HG02840 (cell line): Measurements from ENCODE around the gene LILRB2.
"Not testable (repeated sequence)": the region's sequence is repeated elsewhere in the genome, so short reads cannot be mapped to it uniquely, and the experiment has no call there.

Experiments used
- ATAC-seq: cut with Tn5 transposase; IDR thresholded peaks from one replicate; pipeline ENCODE4 v1.9.1; 2021; ENCODE audit warnings: mild to moderate bottlenecking, moderate library complexity, moderate number of reproducible peaks; ENCODE audit not compliant: unreplicated experiment, low FRiP score

LILRB2 gene

DNA sequence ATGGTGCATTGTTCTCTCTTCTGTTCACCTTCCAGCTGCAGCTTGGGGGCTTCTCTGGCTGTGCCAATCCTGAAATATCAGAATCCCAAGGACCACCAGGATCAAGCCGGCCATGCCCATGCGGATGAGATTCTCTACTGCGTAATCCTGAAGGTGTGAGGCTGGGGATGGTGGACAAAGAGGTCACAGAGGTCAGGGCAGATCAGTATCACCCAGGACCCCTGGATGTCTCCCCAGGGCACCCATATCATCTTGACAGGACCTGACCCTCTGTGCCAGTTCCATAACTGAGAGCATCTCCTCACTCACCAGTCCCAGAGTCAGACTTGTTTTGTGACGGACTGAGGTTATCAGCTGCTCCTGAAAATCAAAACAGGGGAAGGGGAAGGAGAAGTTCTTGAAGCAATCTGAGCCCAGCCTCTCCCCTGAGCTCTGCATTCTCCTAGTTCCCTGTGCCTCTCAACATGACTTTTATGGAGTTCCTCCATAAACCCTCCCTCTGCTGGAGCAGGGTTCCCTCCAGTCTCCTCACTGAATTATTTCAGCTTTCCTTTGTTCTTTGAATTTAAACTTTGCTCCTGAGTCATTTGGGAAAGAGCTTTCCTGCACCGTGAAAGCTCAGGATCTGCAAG, 26.6 kb upstream of the LILRB2 start:
- ATAC-seq = no peak

DNA sequence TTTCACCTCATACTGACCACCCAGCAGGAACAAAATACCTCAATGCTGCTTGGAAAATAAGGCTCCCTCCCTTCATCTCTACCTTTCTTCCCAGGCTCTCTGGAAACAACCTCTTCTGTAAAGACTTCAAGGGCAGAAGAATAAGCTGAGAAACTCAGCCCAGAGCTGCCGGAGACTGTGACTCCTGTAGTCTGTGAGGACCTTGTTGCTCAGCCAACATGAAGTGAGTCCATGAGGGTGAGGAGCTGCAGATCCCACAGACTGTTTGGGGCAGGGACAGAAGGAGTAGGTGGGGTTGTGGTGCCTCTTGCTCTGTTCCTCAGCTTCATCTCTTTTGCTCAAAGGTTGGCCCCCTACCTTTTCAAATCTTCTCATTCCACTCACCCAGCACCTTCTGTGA, 24.2 kb upstream of the LILRB2 start:
- no peak for ATAC-seq

DNA sequence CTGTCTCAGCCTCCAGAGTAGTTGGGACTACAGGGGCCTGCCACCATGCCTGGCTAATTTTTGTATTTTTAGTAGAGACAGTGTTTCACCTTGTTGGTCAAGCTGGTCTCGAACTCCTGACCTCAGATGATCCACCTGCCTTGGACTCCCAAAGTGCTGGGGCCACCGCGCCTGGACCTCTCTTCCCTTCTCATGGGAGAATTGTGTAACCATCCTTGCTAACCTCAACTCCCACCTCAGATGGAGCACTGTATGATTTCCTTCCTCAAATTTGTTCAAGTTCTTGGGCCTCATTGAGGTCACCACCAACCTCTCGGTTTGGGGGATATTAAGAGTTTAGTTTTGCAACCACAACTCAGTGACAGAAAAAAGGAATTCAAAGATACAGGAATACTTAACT, 21.3 kb upstream of the LILRB2 start:
- no peak for ATAC-seq

DNA sequence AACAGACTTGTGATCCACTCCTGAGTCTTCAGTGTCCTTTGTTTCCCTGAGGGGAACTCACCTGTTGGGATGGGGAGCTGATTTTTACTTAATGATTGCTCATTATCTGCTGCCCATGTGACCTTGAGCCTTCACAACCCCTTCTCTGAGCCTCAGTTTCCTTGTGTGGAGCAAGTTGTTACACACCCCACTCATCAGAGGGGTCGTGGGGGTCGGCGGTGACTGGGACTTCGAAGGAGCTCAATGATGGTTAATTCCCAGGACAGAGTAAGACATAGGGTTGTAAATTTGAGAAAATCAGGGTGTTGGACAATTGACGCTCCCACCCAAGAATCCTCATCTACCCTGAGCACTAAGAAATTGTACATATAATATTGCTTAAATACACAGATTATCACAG, 18.6 kb upstream of the LILRB2 start:
- no peak for ATAC-seq

DNA sequence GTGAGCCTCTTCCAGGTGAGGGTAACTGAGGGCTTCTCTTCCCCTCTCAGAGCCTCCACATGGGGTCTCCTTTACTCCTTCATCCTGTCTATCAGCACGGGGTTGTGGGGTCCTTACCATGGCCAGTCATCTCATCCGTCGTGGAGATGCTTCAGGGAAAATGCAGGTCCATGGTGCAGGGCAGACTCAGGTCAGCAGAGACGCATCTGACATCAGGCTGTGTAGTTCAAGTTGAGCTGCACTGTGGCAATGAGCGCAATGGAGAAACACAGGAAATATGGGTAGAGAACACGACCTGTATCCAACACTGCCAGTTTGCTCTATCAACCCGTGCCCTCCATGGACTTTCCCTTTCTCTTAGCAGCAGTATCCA, 18.2 kb upstream of the LILRB2 start:
- ATAC-seq = no peak

DNA sequence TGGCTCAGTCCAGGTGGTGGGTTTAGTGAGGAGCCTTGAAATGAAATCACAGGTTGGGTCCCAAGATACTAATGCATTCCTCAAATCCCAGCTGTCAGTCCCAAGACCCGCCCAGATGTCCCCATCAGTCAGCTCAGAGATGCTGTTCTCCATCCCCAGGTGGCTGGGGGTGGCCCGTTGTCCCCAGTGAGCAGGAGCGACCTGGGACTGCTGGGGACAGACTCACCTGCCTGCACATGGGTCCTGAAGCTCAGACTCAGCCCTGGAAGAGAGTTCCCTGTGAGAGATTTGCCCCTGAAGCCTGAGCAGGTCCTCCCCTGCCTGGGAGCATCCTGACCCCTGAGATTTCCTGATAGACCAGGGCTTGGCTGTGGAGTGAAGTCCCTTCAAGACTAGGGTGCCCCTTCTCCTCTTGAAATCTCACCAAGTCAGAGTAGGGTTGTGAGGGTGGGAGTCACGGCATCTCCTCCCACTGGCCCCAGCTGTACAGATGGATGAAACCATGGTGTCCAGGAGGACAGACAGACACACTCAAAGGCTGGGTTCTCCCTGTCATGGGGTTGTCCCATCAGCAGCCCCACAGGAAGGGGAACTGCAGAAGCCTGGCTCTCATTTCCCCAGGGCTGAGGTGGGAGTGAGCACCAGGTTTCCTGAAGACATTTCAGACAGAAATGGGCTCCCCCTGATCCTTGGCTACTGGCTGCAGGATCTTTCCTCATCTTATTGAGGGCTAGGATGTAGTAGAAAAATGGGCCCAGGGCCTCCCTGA, 17.6 kb upstream of the LILRB2 start:
- no peak for ATAC-seq

DNA sequence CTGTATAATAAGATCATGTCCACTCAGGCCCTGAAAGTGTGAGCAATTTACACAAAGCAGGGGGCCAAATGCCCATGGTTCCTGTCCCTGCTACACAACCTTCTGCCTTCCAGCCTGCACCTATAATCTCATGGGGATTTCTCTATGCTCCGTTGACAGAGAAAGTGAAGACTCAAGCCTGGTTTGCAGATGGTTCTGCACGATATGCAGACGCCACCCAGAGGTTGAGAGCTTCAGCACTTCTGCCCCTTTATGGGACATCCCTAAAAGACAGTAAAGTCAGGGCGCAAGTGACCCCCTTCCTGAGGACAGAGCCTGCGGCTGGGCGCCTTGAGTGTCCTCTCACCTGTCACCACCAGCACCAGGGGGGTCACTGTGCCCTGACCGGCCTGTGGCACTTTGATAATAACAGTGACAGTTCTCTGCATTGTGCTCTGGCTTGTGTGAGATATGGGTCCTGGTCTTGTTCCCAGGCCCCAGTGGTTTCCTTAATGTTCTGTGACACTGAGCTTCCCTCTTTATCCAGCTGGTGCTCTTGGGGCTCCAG, 16.9 kb upstream of the LILRB2 start:
- no peak for ATAC-seq

DNA sequence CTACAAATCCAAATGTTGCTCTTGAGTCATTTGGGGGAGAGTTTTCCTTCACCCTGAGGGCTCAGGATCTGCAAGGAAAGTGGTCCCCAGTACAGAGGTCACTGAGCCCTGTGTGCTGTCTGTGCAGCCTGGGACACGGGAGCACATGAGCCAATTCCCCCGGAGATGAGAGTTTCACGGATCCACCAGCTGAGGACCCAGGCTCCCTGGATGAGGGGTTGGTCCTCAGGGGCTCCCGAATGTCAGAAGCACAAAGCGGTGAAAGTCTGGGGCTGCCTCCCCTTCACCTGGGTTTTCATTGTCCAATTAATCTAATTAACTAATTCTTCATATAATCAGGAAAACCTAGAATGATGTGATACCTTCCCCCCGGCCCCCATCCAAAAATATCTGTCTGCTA, 13.6 kb upstream of the LILRB2 start:
- no peak for ATAC-seq

DNA sequence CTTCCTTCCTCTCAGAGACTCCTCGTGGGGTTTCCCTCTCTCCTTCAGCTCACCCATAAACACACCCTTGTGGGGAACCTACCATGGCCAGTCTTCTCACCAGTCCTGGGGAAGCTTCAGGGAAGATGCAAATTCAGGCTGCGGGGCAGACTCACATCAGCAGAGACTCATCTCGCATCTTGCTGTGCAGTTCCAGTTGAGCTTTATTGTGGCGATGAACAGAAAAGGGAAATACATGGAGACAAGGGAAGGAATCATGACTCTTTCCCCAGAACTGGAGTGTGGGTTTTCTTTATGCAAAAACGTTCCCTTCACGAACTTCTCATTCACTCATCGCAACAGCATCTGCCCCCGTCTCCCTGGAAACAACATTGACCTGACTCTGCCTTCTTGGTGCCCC, 8.2 kb upstream of the LILRB2 start:
- ATAC-seq = not testable (repeated sequence)

DNA sequence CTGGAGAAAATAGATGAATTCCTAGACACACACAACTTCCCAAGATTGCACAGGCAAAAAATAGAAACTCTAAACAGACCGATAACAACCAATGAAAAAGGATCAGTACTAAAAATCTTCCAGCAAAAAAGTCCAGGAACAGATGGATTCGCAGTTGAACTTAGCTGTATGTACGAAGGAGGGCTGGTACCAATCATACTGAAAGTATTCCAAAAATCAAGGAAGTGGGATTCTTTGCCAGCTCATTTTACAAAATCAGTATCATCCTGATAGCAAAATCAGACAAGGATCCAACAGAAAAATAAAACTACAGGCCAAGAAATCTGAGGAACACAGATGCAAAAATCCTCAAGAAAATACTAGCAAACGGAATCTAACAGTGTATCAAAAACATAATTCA, 6.5 kb upstream of the LILRB2 start:
- no peak for ATAC-seq

DNA sequence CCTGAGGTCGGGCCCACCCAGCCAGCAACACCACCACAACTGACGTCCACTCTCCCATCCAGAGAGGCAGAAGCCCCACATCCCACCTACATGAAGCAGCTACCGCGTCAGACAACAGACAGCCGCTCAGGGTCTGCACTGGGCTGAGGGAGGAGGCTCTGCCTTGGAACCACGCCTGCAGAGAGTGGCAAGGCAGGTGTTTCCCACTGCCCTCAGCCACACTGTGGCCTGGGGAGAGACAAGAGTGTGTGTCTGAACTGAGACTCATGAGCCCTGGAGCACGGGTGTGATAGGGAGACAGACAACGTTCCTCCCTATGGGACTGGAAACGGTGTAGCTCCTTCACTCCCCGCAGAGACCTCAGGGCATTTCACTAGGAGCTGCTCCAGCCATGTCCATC, 5.4 kb upstream of the LILRB2 start:
- not testable (repeated sequence) for ATAC-seq

DNA sequence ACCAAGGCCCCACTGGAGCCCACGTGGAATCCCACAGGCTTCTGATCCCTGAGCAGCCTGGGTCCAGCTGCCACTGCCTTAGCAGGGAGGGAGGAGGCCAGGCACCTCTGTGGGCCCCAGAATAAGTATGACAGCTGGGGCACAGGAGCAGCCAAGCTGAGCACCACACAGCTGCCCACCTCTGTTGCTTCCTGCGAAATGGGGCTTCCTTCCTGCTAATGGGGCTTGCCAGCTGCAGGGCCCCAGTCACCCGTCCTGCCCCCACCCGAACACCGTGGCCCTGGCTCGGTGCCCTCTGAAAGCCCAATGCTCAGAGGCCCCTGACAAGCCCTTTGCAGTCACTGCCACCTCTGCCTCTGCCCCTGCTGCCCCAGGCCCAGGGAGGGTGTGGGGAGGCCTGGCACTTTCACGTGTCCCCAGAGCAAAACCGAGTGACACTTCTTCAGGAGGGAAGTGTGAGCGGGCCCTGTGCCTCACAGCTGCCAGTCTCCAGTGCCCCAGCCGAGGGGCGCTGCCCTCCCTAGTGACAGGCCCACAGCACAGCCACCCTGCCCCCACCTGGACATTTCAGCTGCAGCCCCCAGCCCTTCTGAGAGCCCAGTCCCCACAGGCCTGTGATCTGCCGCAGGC, 4.6 kb upstream of the LILRB2 start:
- ATAC-seq = not testable (repeated sequence)

DNA sequence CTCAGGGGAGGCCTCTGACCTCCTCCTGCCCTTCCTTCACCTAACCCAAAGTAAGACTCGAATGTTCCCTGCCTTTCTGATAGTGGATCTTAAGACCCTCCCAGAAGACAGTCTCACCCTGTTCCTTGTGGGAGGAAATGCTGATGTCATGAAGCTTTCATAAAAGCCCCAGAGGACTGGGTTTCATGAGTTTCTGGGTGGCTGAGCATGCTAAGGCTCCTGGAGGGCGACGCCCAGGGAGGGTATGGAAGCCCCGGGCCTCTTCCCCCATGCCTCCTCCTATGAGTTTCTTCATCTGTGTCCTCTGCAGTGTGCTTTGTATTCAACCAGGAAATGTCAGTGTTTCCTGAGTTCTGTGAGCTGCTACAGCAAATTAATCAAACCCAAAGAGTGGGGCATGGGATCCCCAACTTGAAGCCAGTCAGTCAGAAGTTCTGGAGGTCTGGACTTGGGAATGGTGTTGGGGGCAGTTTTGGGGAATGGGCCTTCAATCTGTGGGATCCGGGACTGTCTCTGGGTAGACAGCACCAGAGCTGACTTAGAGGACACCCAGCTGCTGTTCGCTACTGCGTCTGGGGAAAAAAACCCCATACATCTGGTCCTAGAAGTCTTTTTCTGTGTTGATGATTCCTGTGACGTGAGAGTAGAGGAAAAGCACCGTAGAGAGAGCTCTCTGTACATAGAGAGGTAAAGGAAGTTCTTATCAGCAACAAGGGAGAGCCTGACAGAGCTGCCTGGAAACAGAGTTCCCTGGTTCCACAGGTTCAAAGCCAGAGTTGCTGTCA, 2.0 kb upstream of the LILRB2 start:
- no peak for ATAC-seq

DNA sequence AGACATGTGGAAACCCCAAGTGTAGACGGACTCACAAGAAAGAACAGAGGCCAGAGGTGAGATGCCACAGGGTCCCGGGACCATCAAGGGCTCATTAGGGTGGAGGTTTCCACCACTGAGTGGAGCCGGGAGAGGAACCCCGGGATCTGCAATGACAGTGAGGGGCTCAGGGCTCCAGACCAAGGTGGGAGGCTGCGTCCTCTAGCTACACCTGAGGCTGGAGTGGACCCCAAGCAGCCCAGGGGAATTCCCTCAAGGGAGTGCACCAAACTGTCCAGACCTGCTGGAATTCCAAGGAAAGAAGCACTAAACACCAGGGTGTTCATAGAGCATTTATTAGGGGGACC, 792 bp upstream of the LILRB2 start:
- ATAC-seq = not testable (repeated sequence)

DNA sequence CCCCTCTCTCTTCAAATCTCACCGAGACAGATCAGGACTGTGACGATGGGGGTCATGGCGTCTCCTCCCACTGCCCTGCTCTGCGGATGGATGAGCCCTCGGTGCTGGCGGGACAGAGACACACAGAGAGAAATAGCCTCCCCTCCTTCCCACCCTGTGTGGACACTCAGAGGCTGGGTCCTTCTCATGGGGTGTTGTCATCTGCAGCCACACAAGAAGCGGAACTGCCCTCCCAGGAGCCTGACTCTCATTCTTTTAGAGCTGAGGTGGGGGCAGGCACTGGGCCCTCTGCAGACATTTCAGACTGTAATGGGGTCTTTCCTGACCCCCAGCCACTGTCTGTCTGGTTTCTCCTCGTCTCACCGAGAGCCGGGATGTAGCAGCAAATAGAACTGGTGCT, 469 bp downstream of the LILRB2 start:
- not testable (repeated sequence) for ATAC-seq

DNA sequence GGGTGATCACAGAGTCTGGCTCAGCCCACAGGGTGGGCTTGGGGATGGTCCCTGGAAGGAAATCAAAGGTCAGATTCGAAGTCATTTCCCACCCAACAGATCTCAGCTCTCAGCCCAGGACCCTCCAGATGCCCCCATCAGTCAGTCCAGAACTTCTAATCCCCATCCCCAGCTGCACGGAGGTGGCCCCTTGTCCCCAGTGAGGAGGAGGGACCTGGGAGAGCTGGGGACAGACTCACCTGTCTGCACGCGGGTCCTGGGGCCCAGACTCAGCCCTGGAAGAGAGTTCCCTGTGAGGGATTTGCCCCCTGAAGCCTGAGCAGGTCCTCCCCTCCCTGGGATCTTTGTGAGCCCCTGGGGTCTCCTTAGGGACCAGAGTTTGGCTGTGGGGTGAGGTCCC, 885 bp downstream of the LILRB2 start:
- ATAC-seq = not testable (repeated sequence)

DNA sequence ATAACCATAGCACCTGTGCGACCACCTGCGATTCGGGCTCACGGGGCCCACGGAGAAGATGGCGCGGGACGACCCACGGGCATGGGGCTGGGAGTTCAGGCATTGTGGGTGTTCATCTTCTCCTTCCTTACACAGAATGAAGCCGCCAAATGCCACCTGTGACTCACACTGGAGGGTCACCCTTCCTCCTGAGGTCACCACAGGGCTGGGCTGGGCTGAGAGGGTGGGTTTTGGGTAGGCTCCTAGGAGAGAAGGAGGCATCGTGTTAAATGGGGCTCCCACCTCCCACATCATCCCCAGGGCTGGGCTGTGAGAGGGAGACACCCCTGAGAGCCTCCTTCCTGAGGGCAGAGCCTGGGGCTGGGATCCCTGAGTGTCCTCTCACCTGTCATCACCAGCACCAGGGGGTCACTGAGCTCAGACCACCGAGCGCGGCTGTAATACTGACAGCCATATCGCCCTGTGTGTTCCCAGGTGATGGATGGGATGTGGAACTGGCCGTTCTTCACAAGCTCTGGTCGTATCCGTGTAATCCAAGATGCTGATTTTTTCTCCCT, 1.4 kb downstream of the LILRB2 start:
- ATAC-seq = no peak

DNA sequence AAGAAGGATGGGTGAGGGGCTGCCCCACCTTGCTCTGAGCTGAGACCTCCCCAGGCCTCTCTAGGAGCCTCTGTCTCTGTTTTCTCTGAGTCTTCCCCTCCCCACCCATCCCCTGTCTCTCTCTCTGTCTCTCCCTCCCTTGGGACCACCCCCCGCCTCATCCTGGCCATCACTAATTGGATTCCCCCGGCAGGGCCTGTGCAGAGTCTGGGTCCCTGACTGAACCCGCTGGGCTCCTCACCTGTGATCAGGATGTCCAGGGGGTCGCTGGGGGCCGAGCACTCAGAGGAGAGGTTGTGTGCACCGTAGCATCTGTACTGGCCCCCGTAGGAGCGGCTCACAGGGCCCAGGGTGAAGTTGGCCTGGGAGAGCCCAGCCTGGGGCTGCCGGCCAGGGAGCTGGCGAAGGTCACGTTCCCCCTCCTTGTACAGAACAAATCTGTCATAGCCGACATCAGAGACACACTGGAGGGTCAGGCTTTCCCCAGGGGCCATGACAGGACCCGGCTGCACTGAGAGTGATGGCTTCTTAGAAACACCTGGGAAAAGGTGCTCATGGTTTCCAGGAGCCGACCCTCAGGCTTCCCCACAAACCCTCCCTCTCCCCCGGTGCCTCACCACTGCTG, 2.2 kb downstream of the LILRB2 start:
- not testable (repeated sequence) for ATAC-seq

DNA sequence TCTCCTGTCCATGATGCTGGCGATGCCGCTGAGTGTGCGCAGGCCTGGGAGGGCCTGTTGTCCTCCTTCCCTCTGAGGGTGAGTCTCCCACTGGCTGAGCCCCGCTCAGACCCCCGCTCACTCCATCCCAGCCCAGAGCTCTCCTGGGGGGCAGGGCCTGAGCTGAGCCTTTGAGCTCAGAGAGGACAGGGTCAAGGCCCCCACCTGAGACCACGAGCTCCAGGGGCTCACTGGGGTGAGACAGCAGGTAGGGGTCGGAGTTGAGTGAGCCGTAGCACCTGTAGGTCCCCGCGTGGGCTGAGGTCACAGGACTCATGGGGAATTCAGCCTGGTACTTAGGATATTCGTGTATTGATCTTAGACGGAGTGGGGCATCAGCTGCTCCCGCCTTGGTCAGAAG, 2.9 kb downstream of the LILRB2 start:
- not testable (repeated sequence) for ATAC-seq

DNA sequence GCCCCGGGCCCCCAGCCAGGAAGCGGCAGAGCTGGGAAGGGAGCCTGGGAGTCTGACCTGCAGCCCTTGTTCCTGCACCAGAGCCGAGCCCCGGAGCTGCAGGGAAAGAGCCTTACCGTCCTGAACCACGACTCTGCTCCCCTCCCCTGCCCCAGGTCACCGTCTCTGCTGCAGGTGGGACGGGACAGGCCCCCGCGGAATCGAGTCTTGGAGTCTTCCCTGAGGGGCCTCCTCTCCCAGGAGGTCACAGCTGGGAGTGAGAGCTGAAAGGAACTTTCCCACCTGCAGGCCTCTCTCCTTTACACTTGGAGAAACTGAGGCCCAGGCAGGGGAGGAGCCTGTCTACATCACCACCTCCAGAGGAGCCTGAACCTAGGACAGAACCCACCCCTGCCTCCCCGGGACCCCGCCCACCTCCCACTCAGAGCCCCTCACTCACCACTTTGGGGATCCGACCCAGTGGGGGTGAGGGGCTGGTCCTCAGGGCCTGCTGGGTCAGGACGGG, 3.7 kb downstream of the LILRB2 start:
- not testable (repeated sequence) for ATAC-seq
